GM12891 (cell line): Measurements from ENCODE around the gene EIF4B.

Experiments used
- POLR2A ChIP-seq: IDR thresholded peaks from 2 replicates; pipeline ENCODE4 v1.6.1; 2011; ENCODE audit warnings: low read depth, low read length, control low read depth
- POLR2AphosphoS5 ChIP-seq: IDR thresholded peaks from 2 replicates; pipeline ENCODE4 v1.6.1; 2011; ENCODE audit warnings: low read depth, low read length, control low read depth
- TAF1 ChIP-seq: IDR thresholded peaks from 2 replicates; pipeline ENCODE4 v1.6.1; 2011; ENCODE audit warnings: low read depth, low read length, control low read depth

DNA sequence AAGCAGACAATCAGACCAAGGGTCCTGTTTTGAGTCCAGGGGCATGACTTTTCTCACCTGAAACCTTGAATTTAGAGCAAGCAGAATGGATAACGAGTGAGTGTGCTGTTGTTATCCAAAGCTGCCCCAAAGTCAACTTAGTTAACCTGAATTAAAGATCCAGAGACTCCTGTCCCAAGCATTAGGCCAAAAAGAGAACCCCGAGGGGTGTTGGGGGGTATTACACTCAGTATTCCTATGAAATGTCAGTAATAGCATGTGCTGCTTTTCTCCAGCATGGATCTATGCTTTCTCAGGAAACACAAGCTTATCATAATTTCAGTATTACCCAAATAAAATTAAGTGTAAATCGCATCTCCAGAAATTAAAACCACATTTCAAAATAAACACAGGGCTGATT lies 19.0 kb downstream of the EIF4B start:
- TF ChIP-seq POLR2A (no peak), POLR2AphosphoS5 (no peak), TAF1 (no peak)
